NCI-H2029 treated with DMSO at 0.1 percent for 48 hours (cell line): ENCODE results near the gene BTBD7.
"Not testable (repeated sequence)": the region's sequence is repeated elsewhere in the genome, so short reads cannot be mapped to it uniquely, and the experiment has no call there.

ENCODE experiments used
- DNase-seq: peaks from one replicate; lab custom pipeline; 2025; lab: John Stamatoyannopoulos, UW

The BTBD7 gene

DNA sequence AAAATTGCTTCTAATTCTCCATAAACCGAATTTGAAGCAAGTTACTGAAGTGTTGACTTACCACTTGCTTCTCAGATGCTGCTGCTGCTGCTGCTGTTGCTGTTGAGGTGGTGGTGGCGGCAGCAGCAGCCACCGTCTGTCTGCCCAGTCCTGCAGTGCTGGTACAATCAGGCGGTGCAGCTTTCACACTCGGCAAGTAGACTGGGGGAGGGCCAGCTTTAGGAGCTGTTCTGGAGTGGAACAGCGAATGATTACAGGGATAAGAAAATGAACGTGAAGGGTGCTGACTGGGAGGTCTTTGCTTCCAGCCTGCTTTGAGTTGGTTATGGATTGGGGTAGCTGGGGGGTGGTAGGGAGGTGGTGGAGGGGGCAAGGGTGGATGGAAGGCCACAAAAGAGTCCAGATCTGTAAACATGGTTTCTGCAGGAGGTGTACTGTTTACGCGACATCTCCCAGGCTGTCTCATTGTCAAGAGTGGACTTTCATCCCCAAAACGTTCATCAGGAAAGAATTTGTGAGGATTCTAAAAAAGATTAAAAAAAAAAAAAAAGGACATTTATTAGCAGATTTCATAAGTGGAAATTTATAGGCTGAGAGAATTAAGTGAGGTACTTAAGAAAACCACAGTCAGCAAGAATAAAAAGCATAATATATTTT lies 86.9 kb downstream of the BTBD7 start:
- DNase-seq = no peak

DNA sequence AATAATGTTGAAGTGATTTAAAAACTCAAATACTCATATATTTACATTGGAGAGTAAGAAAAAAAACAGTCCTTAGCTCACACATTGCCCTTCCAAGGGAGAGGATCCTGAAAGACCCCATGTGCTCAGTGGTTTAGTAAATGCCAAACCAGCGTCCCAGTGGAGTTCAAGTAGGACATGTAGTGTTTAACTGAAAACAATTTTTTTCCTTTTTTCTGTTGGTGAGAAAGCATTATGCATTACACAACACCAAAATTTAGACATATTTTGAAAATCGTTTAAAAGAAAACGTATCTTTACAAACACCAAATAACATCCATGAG lies 92.2 kb downstream of the BTBD7 start:
- no peak for DNase-seq

DNA sequence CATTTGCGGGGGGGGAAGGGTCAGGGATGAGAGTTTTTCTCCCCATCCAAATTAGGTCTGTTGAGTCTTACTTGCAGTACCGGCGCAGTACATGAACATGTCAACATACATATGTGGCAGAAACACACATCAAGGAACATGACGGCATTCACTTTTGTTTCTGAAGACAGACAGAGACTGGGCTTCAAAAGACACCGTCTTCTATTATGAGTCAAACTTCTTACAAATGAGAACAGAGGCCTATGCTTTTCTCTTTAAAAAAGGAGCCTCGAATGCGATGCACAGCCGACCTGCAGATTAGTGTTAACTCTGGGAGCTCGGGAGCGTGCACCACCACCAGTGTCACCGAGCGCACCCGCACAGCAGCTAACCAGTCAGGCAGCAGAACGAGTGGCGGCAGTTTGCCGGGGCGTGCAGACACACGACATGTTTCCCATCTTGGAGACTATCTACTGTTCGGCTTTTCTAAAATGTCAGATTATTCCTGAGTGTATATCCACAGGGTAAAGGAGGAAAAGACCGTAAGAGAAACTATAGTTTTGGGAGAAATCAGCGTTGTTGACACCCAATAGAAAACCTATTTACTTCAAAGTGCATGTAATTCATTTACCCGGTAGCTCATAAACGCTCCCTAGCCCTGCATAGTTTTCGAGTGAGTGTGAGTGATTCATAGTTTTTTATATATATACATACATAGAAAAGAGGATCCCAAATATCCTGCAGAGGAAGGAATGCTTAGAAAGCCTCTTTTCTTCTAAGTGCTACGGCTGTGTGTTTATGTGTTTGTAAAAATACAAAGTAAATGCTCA lies 92.8 kb downstream of the BTBD7 start:
- DNase-seq = no peak

DNA sequence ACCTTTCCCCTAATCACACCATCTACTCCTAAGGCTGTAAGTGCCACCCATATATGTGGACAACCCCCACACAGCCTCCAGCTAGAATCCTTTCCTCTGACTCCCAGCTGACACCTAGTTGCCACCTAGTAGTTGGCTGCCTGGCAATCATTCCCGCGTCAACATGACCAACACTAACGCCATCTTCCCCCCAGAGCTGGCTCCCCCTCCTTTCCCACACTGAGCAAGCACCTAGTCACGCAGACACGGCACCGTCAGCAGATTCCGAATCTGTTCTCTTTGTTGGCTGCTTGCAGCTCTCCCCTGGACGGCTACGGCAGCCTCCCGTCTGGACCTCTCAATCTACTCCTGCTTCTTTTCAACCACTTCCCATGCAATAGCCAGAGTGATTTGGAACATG lies 98.0 kb downstream of the BTBD7 start:
- DNase-seq = no peak

DNA sequence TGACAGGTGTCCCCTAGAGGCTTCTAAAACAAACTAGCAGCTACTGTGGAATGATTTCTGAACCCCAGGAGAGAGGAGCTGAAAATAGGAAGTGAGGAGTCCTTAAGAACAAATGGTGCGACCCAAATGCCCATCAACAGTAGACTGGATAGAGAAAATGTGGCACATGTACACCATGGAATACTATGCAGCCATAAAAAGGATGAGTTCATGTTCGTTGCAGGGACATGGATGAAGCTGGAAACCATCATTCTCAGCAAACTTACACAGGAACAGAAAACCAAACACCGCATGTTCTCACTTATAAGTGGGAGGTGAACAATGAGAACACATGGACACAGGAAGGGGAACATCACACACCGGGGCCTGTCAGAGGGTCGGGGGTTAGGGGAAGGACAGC lies 99.8 kb downstream of the BTBD7 start:
- DNase-seq = not testable (repeated sequence)

DNA sequence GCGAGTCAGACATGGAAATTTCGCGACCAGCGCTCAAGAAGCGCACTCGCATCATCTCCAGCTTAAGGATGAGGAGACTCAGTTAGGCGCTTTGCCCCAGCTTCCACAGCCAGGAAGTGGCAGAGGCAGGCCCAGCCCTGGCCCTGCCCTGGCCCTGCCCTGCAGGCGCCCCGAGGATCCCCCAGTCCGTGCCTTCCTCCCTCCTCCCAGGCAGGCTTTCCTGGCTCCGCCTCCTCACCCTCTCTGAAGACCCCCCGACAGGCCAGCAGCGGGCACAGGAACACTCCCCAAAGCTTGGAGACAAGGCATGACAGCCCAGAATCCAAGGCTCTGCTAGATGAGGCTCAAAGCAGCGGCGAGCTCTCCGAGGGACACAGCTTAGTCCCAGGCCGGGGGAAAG lies 100.7 kb downstream of the BTBD7 start:
- no peak for DNase-seq

DNA sequence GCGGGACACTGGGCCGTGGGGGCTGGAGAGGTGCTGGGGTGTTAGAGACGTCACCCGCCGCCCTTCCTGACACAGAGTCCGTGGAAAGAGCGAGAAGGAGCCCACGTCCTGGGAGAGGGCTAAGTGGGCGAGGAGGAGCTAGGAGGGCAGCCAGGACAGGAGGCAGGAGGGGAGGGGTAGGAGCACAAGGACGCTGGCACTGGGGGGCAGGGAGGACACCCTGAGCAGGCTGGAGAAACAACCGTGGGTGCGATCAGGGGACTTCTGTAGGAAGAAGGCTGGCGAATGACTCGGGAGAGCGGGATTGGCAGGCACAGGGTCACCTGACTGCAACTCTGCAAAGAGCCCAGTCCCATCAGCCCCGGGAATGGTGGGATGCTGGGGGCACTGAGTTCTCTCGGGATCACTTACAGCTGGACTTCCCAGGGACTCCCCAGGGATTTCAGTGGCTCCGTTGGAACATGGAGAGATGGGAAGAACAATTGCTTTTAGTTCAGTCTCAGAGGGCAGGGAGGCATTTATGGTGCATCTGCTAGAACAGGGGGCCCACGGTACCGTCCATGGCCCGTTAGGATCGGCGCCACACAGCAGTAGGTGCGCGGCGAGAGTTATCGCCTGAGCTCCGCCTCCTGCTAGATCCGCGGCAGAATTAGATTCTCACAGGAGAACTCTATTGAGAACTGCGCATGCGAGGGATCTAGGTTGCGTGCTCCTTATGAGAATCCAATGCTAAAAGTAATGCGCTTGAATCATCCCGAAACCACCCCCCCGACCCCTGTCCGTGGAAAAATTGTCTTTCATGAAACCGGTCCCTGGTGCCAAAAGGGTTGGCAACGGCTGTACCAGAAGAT lies 101.5 kb downstream of the BTBD7 start:
- DNase-seq = no peak

DNA sequence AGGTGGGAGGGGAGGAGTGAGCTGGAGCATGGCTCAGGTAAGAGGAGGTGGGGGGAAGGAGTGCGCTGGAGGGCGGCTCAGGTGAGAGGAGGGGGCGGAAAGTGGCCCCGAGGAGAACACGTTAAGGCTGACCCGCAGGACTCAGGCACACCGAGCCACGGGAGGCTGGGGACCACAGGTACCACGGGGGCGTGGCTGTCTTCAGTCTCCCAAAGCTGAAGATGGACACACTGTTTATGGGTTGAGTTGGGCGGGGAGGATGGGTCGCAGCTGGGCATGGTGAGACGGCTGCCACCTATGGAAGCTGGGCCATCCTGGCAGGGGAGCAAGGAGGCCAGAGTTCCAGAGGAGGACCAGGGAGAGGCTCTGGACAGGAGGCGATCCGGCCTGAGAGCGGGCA lies 102.3 kb downstream of the BTBD7 start:
- no peak for DNase-seq

DNA sequence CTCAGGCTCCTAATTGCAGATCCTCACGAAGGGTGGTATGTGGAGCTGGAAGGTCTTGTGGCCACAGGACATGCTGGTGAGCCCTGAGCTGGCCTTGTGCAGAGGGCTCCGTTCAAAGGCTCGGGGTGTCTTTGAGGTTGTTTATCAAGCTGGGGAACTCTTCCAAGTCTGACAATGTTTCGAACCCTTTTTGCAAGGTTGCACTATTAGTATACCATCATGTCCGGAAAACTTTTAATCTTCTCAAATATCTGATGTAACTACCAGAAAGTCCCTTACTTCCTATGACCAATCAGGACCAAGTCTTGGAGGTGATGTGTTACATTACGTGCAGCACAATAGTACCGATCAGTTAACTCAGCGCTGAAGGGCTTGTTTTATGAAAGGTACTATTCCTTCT lies 104.3 kb downstream of the BTBD7 start:
- no peak for DNase-seq

DNA sequence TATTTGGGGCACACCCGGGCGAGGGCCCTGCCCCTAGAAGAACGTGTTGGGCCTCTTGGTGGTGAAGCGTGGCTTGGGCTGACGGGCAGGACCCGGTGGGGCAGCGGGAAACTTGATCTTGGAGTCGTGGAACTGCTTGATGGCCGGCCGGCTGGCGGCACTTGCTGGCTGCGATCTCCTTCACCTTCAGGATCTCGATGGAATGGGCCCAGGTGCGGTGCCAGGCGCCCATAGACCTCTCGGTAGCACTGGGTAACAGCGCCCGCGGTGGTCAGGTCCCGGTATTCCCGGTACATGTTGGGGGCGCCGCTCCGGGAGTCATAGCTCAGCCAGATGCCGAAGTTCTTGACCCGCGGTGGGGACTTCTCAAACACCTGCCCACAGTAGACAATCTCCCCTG lies 109.3 kb downstream of the BTBD7 start:
- no peak for DNase-seq

DNA sequence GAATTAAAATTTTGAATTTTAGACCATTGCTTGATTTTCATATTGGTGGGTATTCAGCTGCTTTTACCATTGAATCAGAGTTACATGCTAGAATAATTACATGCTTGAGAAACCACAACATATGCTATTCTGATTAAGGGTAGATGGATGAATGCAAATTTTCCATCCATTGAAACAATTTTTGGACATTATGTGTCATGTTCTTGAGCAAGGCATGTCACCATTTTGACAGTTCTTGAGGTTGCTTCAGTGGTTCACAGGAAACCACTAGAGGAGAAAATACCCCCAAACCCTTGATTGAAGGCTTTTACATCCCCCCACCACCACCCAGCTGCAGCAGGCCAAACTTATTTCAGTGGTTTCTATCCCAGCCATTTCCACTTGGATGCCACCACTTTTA lies 112.3 kb downstream of the BTBD7 start:
- no peak for DNase-seq

DNA sequence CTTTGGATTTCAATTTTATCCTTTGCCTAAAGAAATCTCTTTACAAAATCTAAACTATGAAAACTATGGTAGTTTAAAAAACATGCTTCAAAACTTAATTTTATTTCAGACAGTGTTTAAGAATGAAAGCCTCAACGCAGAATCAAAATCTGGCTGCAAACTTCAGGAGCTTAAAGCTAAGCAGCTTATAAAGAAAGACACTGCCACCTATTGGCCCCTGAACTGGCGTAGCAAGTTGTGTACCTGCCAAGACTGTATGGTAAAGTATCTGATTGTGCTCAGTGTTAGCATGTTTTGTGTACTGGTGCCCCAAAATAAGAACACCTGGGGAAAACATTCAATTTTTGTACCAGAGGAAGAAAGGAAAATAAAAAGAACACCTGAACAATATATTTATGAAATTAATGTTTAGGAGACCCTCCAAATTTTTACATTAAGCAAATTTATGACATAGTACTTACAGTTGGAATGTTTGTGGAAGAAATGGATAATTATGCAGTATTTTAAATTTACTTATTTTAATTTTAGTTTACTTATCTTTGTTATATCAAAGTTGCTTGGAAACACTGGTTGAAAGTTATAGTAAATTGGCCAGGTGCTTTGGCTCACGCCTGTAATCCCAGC lies 113.6 kb downstream of the BTBD7 start:
- DNase-seq = no peak

DNA sequence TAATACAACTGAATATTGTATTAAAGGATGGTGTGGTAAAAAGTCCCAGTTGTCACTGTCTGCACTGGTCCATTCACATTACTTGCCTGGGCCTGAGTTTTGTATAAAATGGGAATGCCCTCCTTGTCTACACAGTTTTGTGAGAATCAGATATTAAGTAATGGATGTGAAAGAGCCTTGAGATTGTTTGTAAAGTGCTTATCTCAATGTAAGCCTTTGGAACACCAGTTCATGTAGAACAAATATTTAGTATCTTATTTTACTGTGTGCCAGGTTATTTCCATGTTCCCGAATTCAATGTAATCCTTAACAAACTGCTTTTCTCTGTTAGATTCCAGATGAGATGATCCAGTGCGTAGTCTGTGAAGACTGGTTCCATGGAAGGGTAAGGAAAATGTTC lies 118.2 kb downstream of the BTBD7 start:
- DNase-seq = no peak

DNA sequence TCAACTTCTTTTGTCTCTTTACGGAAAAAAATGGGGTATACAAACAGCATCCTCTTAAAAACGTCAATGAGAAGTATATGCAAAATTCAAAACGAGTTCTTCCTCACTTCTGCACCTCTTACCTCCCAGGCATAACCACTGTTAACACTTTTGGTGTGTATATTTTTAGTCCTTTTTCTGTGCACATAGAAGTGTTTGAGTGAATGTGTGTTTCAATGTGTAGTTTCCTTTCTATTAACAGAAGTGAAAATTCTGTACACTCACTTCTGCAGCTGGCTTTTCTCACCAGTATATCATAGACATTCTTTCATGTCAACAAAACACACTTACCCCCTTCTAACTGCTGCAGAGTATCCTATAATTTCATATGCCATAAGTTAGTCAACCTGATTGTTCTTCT lies 120.4 kb downstream of the BTBD7 start:
- no peak for DNase-seq

DNA sequence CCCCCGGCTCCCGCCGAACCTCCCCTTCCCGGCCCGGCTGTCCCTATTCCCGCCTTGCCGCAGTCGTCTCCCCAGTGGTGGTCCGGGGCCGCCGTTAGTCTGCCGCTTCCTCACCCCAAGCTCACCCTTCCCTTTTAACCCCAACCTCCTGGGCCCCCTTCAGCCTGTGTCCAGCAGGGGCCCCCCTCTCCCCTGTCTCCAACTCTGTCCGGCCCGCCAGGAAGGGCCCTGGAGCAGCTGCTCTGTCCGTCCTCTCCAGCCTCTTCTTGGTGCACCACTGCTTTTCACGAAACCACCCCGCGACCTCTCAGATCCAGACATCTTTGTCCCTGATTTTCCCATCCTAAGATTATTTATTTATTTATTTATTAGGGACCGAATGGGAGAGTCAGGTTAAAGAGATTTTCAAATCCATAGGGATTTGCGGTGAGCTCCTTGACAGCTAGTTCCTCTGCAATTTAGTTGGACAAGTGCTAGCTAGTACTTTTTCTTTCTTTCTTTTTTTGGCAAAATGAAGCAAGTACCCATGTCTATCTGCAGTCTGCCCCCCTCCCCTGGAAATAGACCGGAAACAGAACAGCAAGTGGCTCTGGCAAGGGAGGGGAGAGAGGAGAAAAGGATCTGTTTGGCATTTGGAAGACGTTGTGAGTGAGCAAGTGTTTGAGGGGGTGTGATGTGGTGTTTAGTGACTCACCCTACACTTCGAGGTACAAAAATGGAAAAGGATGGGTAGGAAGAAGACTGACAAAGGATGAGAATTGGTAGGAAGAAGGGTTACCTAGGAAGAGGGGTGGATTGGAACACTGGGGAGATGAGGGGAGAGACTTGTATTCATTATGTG lies 125.1 kb downstream of the BTBD7 start:
- DNase-seq = no peak

DNA sequence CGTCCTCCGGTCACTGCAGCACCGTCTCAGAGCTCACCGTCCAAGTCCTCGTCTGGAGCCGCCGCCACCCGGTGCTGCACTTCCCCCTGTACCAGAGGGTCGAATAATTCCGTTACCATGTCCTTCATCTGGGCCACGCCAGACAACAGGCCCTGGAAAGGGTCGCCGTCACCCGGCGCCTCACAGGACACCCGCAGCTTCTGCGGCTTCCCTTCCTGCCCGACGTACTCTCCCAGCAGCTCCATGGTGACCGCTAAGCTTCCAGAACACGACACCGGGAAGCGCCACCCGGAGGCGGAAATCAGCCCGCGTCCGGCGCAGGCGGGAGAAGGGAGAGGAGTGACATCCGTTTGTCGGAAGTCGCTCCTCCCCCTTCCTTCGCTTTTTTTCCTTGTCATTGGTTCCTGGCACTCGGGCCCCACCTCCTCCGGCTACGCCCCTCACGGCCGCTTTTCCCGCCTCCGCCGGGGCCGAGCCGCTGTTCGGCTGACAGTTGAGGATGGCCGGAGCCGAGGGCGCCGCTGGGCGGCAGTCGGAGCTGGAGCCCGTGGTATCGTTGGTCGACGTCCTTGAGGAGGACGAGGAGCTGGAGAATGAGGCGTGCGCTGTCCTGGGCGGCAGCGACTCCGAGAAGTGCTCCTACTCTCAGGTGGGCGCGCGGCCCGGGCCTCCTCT lies 125.9 kb downstream of the BTBD7 start, which contains the start of the genes GON7 and UBR7:
GON7 (minus strand) TSS at position 273 of the 675 bp plus-strand sequence; CDS start at position 245, 28 bp downstream.
UBR7 (plus strand) TSS at position 464 of the 675 bp plus-strand sequence; CDS start at position 500, 36 bp downstream.
- peak; percentile 68 for DNase-seq

DNA sequence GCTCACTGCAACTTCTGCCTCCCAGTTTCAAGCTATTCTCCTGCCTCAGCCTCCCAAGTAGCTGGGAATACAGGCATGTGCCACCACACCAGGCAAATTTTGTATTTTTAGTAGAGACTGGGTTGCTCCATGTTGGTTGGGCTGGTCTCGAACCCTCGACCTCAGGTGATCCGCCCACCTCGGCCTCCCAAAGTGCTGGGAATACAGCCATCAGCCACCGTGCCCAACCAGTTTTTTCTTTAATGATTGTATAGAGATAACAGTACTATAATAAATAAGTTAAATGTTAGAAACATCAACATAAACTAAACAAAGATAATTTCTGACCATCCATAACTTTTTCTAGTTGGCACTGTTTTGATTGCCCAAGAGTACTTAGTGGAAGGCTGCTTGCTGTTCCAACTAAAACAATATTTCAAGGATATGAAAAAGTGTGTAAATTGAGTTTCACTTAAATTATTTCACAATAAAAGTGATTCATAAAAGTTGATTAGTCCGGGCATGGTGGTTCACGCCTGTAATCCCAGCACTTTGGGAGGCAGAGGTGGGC lies 131.6 kb downstream of the BTBD7 start:
- no peak for DNase-seq

DNA sequence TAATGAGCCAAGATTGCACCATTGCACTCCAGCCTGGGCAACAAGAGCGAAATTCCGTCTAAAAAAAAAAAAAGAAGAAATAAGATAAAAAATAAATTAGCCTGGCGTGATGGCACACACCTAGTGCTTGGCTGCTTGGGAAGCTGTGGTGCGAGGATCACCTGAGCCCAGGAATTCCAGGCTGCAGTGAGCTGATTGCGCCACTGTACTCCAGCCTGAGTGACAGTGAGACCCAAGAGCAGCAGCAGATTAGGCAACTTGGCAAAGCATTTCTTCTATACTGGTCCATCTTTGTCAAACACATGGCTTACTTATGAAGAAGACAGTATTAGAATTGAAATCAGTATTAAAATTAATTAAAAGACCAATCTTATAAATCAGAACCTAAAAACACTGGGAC lies 132.3 kb downstream of the BTBD7 start:
- no peak for DNase-seq

DNA sequence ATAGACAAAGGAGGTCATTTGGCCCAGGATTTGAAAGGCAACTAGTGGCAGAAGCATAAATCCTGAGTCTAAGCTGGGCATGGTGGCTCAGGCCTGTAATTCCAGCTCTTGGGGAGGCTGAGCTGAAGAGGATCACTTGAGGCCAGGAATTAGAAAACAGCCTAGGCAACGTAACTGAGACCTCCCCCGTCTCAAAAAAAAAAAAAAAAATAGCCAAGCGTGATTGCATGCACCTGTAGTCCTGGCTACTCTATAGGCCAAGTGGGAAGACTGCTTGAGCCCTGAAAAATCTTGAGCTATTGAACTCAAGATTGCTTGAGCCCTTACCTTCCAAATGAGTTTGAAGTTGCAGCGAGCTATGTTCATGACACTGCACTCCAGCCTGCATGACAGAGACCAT lies 133.8 kb downstream of the BTBD7 start:
- DNase-seq = no peak

DNA sequence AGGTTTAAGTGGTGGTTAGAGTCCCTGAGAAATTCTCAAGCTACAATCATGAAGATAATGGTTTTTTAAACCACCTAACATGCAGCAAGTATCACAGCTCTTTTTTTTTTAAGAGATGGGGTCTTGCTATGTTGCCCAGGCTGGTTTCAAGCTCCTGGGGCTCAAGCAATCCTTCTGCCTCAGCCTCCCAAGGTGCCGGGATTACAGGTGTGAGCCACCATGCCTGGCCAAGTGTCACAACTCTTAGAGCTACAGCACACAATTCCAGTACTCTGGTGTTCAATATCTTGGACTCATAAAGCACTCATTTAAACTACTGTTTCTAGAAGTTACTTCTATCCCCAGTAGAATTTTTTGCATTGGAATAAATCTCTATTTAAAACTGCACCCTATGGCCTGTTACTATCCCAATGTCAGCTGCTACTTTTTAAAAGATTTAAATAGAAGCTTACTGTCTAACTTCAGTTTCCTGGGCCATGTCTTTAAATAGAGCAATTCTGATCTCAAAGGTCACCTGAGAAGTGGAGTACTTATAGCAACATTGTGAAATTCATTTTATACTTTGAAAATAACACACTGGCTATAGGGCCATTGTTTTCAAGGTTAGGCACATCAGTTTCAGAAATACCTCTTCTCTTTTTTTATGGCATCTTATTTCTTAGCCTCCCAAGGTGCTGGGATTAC lies 137.4 kb downstream of the BTBD7 start:
- DNase-seq = no peak
